ENCODE data around the gene XPR1. TPM values are rescaled to one million over a fixed set of nuclear protein-coding genes. Genes with fewer than 3 reads are reported as not detected.
"Not testable (repeated sequence)": the region's sequence is repeated elsewhere in the genome, so short reads cannot be mapped to it uniquely, and the experiment has no call there.

XPR1 gene
- total RNA-seq, 1 donor from 2014 or later: 71.8 TPM

- Mint-ChIP-seq H3K4me3 (ENCODE audit: unreplicated experiment) (no peak overlapping the region), H3K9me3 (ENCODE audit: unreplicated experiment) (no peaks in the 10 kb centered on the region), H3K36me3 (ENCODE audit: low read depth, unreplicated experiment) (peaks cover 4% of the 10 kb centered on the region), H3K27me3 (ENCODE audit: unreplicated experiment) (no peaks in the 10 kb centered on the region), H3K27ac (ENCODE audit: unreplicated experiment) (no peak overlapping the region), H3K4me1 (ENCODE audit: unreplicated experiment) (peaks cover 14% of the 10 kb centered on the region)
- no peak for TF ChIP-seq CTCF (IDR thresholded peaks at IDR 0.05; ENCODE audit: unreplicated experiment)
- no peak for DNase-seq (ENCODE audit: low spot score)
Measured at GRCh38 chr1:180642781-180643180, 11.0 kb downstream of the XPR1 start.

GRCh38 chr1:180643693-180644092 lies 11.9 kb downstream of the XPR1 start:
- Mint-ChIP-seq H3K4me3 (ENCODE audit: unreplicated experiment) (no peak overlapping the region), H3K36me3 (ENCODE audit: low read depth, unreplicated experiment) (peaks cover 4% of the 10 kb centered on the region), H3K27me3 (ENCODE audit: unreplicated experiment) (no peaks in the 10 kb centered on the region), H3K4me1 (ENCODE audit: unreplicated experiment) (peaks cover 14% of the 10 kb centered on the region), H3K9me3 (ENCODE audit: unreplicated experiment) (no peaks in the 10 kb centered on the region), H3K27ac (ENCODE audit: unreplicated experiment) (no peak overlapping the region)
- TF ChIP-seq CTCF (IDR thresholded peaks at IDR 0.05; ENCODE audit: unreplicated experiment): no peak
- no peak for DNase-seq (ENCODE audit: low spot score)

- H3K4me1 Mint-ChIP-seq (ENCODE audit: unreplicated experiment): peaks cover 13% of the 10 kb centered on the region
- H3K4me3 Mint-ChIP-seq (ENCODE audit: unreplicated experiment): no peak overlapping the region
- no peaks in the 10 kb centered on the region for H3K9me3 Mint-ChIP-seq (ENCODE audit: unreplicated experiment)
- H3K27me3 Mint-ChIP-seq (ENCODE audit: unreplicated experiment): no peaks in the 10 kb centered on the region
- H3K36me3 Mint-ChIP-seq (ENCODE audit: low read depth, unreplicated experiment): peaks cover 4% of the 10 kb centered on the region
- TF ChIP-seq CTCF (IDR thresholded peaks at IDR 0.05; ENCODE audit: unreplicated experiment): no peak
- H3K27ac Mint-ChIP-seq (ENCODE audit: unreplicated experiment): no peak overlapping the region
- no peak for DNase-seq (ENCODE audit: low spot score)
Measured at GRCh38 chr1:180644526-180645192, 12.8 kb downstream of the XPR1 start.

- not testable (repeated sequence) for DNase-seq (ENCODE audit: low spot score); H3K27ac Mint-ChIP-seq (ENCODE audit: unreplicated experiment); H3K27me3 Mint-ChIP-seq (ENCODE audit: unreplicated experiment); H3K9me3 Mint-ChIP-seq (ENCODE audit: unreplicated experiment); H3K4me3 Mint-ChIP-seq (ENCODE audit: unreplicated experiment); H3K36me3 Mint-ChIP-seq (ENCODE audit: low read depth, unreplicated experiment)
- peaks cover 15% of the 10 kb centered on the region for H3K4me1 Mint-ChIP-seq (ENCODE audit: unreplicated experiment)
Measured at GRCh38 chr1:180645261-180645660, 13.4 kb downstream of the XPR1 start.

- Mint-ChIP-seq H3K27ac (ENCODE audit: unreplicated experiment) (no peak overlapping the region), H3K27me3 (ENCODE audit: unreplicated experiment) (no peaks in the 10 kb centered on the region), H3K9me3 (ENCODE audit: unreplicated experiment) (no peaks in the 10 kb centered on the region), H3K4me3 (ENCODE audit: unreplicated experiment) (no peak overlapping the region), H3K36me3 (ENCODE audit: low read depth, unreplicated experiment) (peaks cover 4% of the 10 kb centered on the region), H3K4me1 (ENCODE audit: unreplicated experiment) (peaks cover 12% of the 10 kb centered on the region)
- no peak for DNase-seq (ENCODE audit: low spot score)
- no peak for TF ChIP-seq CTCF (IDR thresholded peaks at IDR 0.05; ENCODE audit: unreplicated experiment)
Measured at GRCh38 chr1:180646093-180646492, 14.3 kb downstream of the XPR1 start.

Measured in endothelial cell (in vitro differentiated cells).